SK-N-SH (cell line): ENCODE measurements around the gene RTN4RL2. TPM values are rescaled to one million over a fixed set of nuclear protein-coding genes. Genes with fewer than 3 reads are reported as not detected.

Experiments used
- CTCF ChIA-PET: fragments of 300-600, 350-600 bp; formaldehyde crosslinking; extraction: SDS; loops from one replicate; lab custom pipeline; 2021; lab: Yijun Ruan, JAX
- POLR2A ChIA-PET: fragments of 350-600 bp; sonication (Branson Sonifier 250); formaldehyde crosslinking; extraction: SDS; loops from one replicate; lab custom pipeline; 2020; ENCODE audit warnings: antibody characterized with exemption, inconsistent platforms; lab: Yijun Ruan, JAX
- DNase-seq: peaks from one replicate; pipeline ENCODE4 v3.0.0; 2012
- H2AFZ ChIP-seq: fragments of 200-600 bp; sonication (generic); 2 replicates; pipeline ENCODE4 v1.8.1; 2016; ENCODE audit warnings: antibody characterized with exemption, mild to moderate bottlenecking, low read depth
- H3F3A ChIP-seq: fragments of 200-600 bp; sonication (generic); replicated peaks from 2 replicates; pipeline ENCODE3; 2016; ENCODE audit warnings: antibody characterized with exemption, mild to moderate bottlenecking; ENCODE audit not compliant: insufficient read depth
- H3K27ac ChIP-seq, 2 experiments: fragments of 200-500 bp in 1 of 2; fragments of 200-600 bp in 1 of 2; sonication (Bioruptor generic) in 1 of 2; sonication (generic), shearing (Covaris generic) in 1 of 2; 2 replicates each; pipeline versions ENCODE4 v1.5.1 to v1.6.1; 2014 to 2016; ENCODE audit warnings: low read depth in 2 of 2, inconsistent platforms in 1 of 2, low read length in 1 of 2, mild to moderate bottlenecking in 1 of 2, mixed read lengths in 1 of 2
- H3K27me3 ChIP-seq: fragments of 200-600 bp; sonication (generic), shearing (Covaris generic); 2 replicates; pipeline ENCODE4 v1.6.1; 2016; ENCODE audit warnings: mixed run types; ENCODE audit not compliant: insufficient read depth
- H3K36me3 ChIP-seq, 2 experiments: fragments of 200-500 bp in 1 of 2; fragments of 200-600 bp in 1 of 2; sonication (Bioruptor generic) in 1 of 2; sonication (generic) in 1 of 2; replicated peaks in 1 of 2; 2 replicates each; pipeline versions ENCODE3 to v1.5.1; 2014 to 2016; ENCODE audit warnings: low read length in 1 of 2, mild to moderate bottlenecking in 1 of 2; ENCODE audit not compliant: insufficient read depth in 2 of 2, control insufficient read depth in 1 of 2
- H3K4me1 ChIP-seq, 2 experiments: fragments of 200-500 bp in 1 of 2; fragments of 200-600 bp in 1 of 2; sonication (Bioruptor generic) in 1 of 2; sonication (generic), shearing (Covaris generic) in 1 of 2; 2 replicates each; pipeline versions ENCODE4 v1.5.1 to v1.6.1; 2014 to 2016; ENCODE audit warnings: low read depth in 1 of 2, low read length in 1 of 2, mixed run types in 1 of 2; ENCODE audit not compliant: insufficient read depth in 2 of 2, control insufficient read depth in 1 of 2
- H3K4me2 ChIP-seq: fragments of 200-600 bp; sonication (generic), shearing (Covaris generic); 2 replicates; pipeline ENCODE4 v1.6.1; 2017; ENCODE audit warnings: mixed run types
- H3K4me3 ChIP-seq, 2 experiments: fragments of 200-500 bp in 1 of 2; fragments of 200-600 bp in 1 of 2; sonication (Bioruptor generic) in 1 of 2; sonication (generic), shearing (Covaris generic) in 1 of 2; 2 replicates each; pipeline versions ENCODE4 v1.5.1 to v1.8.1; 2014 to 2016; ENCODE audit warnings: low read depth in 2 of 2, inconsistent platforms in 1 of 2, low read length in 1 of 2, mild to moderate bottlenecking in 1 of 2, mixed read lengths in 1 of 2, moderate library complexity in 1 of 2
- H3K79me2 ChIP-seq: fragments of 200-600 bp; sonication (generic); 2 replicates; pipeline ENCODE4 v1.8.1; 2017; ENCODE audit warnings: mild to moderate bottlenecking; ENCODE audit not compliant: insufficient read depth
- H3K9ac ChIP-seq: fragments of 200-600 bp; sonication (generic); 2 replicates; pipeline ENCODE4 v1.6.1; 2017; ENCODE audit warnings: mixed run types
- H3K9me2 ChIP-seq: fragments of 200-600 bp; sonication (generic); 2 replicates; pipeline ENCODE4 v1.6.1; 2017; ENCODE audit warnings: mixed run types
- H3K9me3 ChIP-seq: fragments of 200-600 bp; sonication (generic); 2 replicates; pipeline ENCODE4 v1.6.1; 2017; ENCODE audit warnings: mixed run types, mild to moderate bottlenecking, moderate library complexity
- H4K20me1 ChIP-seq: fragments of 200-600 bp; sonication (generic); 2 replicates; pipeline ENCODE4 v1.6.1; 2017; ENCODE audit warnings: mild to moderate bottlenecking, mixed run types; ENCODE audit not compliant: insufficient read depth
- CHD2 ChIP-seq: fragments of 150-350 bp; IDR thresholded peaks from 2 replicates; pipeline ENCODE4 v1.6.1; 2018; ENCODE audit warnings: low read length; ENCODE audit not compliant: partially characterized antibody
- CTCF ChIP-seq: fragments of 200-600 bp; sonication (generic); IDR thresholded peaks from 2 replicates; pipeline ENCODE4 v1.6.1; 2017; ENCODE audit warnings: antibody characterized with exemption, mild to moderate bottlenecking, moderate library complexity
- EZH2phosphoT487 ChIP-seq: fragments of 200-600 bp; sonication (generic); IDR thresholded peaks from 2 replicates; pipeline ENCODE4 v1.6.1; 2017; ENCODE audit warnings: low read depth, mixed run types, mild to moderate bottlenecking, antibody characterized with exemption, moderate library complexity, borderline replicate concordance
- FOXJ3 ChIP-seq: sonication (generic); formaldehyde crosslinking; IDR thresholded peaks from 2 replicates; pipeline ENCODE4 v1.5.1; 2020; ENCODE audit warnings: mild to moderate bottlenecking, missing genetic modification reagents
- MEF2A ChIP-seq: IDR thresholded peaks from 2 replicates; pipeline ENCODE4 v1.4.0; 2012; ENCODE audit warnings: low read depth, borderline replicate concordance
- PBX3 ChIP-seq: IDR thresholded peaks from 2 replicates; pipeline ENCODE4; 2012
- POLR2AphosphoS5 ChIP-seq: IDR thresholded peaks from 2 replicates; pipeline ENCODE4 v1.6.1; 2012; ENCODE audit warnings: low read depth, low read length
- RAD21 ChIP-seq: IDR thresholded peaks from 2 replicates; pipeline ENCODE4 v1.6.1; 2012; ENCODE audit warnings: mild to moderate bottlenecking, low read length
- RCOR1 ChIP-seq: fragments of 150-350 bp; IDR thresholded peaks from 2 replicates; pipeline ENCODE4 v1.6.1; 2017; ENCODE audit warnings: antibody characterized with exemption, low read length
- RFX5 ChIP-seq: IDR thresholded peaks from 2 replicates; pipeline ENCODE4 v1.6.1; 2012; ENCODE audit warnings: mild to moderate bottlenecking, improper control_type of control experiment, low read length
- SIN3A ChIP-seq: IDR thresholded peaks from 2 replicates; pipeline ENCODE4 v1.6.1; 2012; ENCODE audit warnings: low read depth, mild to moderate bottlenecking, low read length, moderate library complexity, borderline replicate concordance
- SMC3 ChIP-seq: IDR thresholded peaks from 2 replicates; pipeline ENCODE4 v1.6.1; 2012; ENCODE audit warnings: low read depth, low read length, improper control_type of control experiment
- USF2 ChIP-seq: fragments of 150-350 bp; IDR thresholded peaks from 2 replicates; pipeline ENCODE4 v1.6.1; 2017; ENCODE audit warnings: antibody characterized with exemption, low read length, low read depth, borderline replicate concordance
- ZBTB33 ChIP-seq: IDR thresholded peaks from 2 replicates; pipeline ENCODE4 v1.4.0; 2012; ENCODE audit warnings: low read depth, borderline replicate concordance
- WGBS: methylation state at CpG from one replicate; pipeline ENCODE4 v1.1.6; 2017; ENCODE audit warnings: low lambda C conversion rate; 5-methylcytosine and 5-hydroxymethylcytosine counted together
- polyA plus RNA-seq, 3 experiments: library from polyadenylated mRNA; depleted of rRNA; stranded (reverse); fragments of >200 nt; gene quantifications; 2 replicates each; pipeline ENCODE4 v1.2.3, GENCODE V29; 2012
- TF ChIP-seq, protein P1 (sequence below): IDR thresholded peaks from 2 replicates; pipeline ENCODE4 v1.4.0; 2012; ENCODE audit warnings: low read depth, borderline replicate concordance

Gene RTN4RL2
- polyA plus RNA-seq, 1 of the 3 experiments (the other 2 are of a cell fraction), result 0.30 TPM

GRCh38 chr11:57477507-57478189, 17.3 kb downstream of the RTN4RL2 start:
- no peak overlapping the region for H2AFZ ChIP-seq
- no peak overlapping the region for H3K4me2 ChIP-seq
- ChIA-PET CTCF (interaction anchor here (0.9 to 27.2 kb wide), 4 partner anchors 15 to 51 kb away, joined by 3 to 517 read pairs (median 168); partner anchors contain the start of genes RTN4RL2 and TIMM10), POLR2A (no interaction called here)
- H3K9me3 ChIP-seq, result no peaks in the 10 kb centered on the region
- H3K79me2 ChIP-seq, result no peaks in the 10 kb centered on the region
- H3K27me3 ChIP-seq, result peaks cover 21% of the 10 kb centered on the region
- no peak overlapping the region for H3K27ac ChIP-seq
- no peaks in the 10 kb centered on the region for H3K9me2 ChIP-seq
- H3K4me1 ChIP-seq, result peaks cover 0 to 11% of the 10 kb centered on the region in 2 experiments; a peak in 1 of 4 replicates
- no peak for DNase-seq
- H4K20me1 ChIP-seq, result no peaks in the 10 kb centered on the region
- H3K36me3 ChIP-seq, result no peaks in the 10 kb centered on the region
- no peaks in the 10 kb centered on the region for H3F3A ChIP-seq
- TF ChIP-seq USF2 (no peak), SMC3 (no peak), CTCF (no peak), RAD21 (no peak), EZH2phosphoT487 (no peak), PBX3 (no peak), FOXJ3 (no peak), RFX5 (no peak), POLR2AphosphoS5 (no peak), CHD2 (no peak), SIN3A (no peak), MEF2A (no peak), ZBTB33 (no peak), RCOR1 (no peak)
- TF ChIP-seq, protein P1, sequence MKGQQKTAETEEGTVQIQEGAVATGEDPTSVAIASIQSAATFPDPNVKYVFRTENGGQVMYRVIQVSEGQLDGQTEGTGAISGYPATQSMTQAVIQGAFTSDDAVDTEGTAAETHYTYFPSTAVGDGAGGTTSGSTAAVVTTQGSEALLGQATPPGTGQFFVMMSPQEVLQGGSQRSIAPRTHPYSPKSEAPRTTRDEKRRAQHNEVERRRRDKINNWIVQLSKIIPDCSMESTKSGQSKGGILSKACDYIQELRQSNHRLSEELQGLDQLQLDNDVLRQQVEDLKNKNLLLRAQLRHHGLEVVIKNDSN, result no peak
- no peak overlapping the region for H3K9ac ChIP-seq
- 86% methylated on average over 10 of the region's 11 CpGs for WGBS
- no peak overlapping the region for H3K4me3 ChIP-seq
